Osteocyte (in vitro differentiated cells): ENCODE measurements around the gene CLEC4F. TPM values are rescaled to one million over a fixed set of nuclear protein-coding genes. Genes with fewer than 3 reads are reported as not detected.

ENCODE experiments used
- DNase-seq: peaks from one replicate; pipeline ENCODE4 v3.0.0; 2021; ENCODE audit warnings: mixed read lengths; ENCODE audit not compliant: unreplicated experiment; ENCODE audit errors: extremely low spot score
- H3K27ac Mint-ChIP-seq: one replicate; pipeline ENCODE4 v1.8.0; 2021; ENCODE audit warnings: mild to moderate bottlenecking, mixed read lengths; ENCODE audit not compliant: unreplicated experiment
- H3K27me3 Mint-ChIP-seq: one replicate; pipeline ENCODE4 v1.8.0; 2021; ENCODE audit warnings: mixed read lengths; ENCODE audit not compliant: unreplicated experiment
- H3K36me3 Mint-ChIP-seq: one replicate; pipeline ENCODE4 v1.8.0; 2021; ENCODE audit warnings: mixed read lengths; ENCODE audit not compliant: unreplicated experiment
- H3K4me1 Mint-ChIP-seq: one replicate; pipeline ENCODE4 v1.8.0; 2021; ENCODE audit warnings: mixed read lengths; ENCODE audit not compliant: unreplicated experiment
- H3K4me3 Mint-ChIP-seq: one replicate; pipeline ENCODE4 v1.8.0; 2021; ENCODE audit warnings: mild to moderate bottlenecking, moderate library complexity, mixed read lengths; ENCODE audit not compliant: unreplicated experiment
- H3K9me3 Mint-ChIP-seq: one replicate; pipeline ENCODE4 v1.8.0; 2021; ENCODE audit warnings: mixed read lengths; ENCODE audit not compliant: unreplicated experiment
- CTCF ChIP-seq: fragments of 200-600 bp; sonication (generic); IDR thresholded peaks from 2 replicates; pipeline ENCODE4 v1.5.0; 2021; ENCODE audit warnings: antibody characterized with exemption, mild to moderate bottlenecking, moderate library complexity
- total RNA-seq: library from RNA; stranded (reverse); gene quantifications from 2 replicates; pipeline ENCODE4 v1.2.1, GENCODE V29; 2021

CLEC4F gene
- total RNA-seq, 1 donor from 2014 or later, result not detected

DNA sequence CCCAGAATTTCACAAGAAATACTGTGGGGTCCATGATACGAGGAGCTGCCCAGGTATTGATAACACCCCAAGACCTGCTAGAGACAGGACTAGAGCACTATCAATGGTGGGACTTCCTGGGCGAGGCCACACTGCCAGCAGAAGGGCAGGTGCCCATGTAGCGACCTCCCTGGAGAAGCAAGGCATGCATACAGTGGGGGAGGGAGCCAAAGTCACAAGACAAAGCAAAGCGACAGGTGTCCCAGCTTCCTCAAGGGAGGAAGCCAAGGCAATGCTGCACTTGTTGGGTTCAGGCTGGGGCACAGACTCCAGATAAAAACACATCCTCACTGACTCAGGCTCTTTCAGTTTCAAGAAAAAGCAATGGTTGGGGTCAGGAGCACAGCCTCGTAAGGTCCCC lies 7.7 kb upstream of the CLEC4F start:
- DNase-seq, result no peak
- Mint-ChIP-seq H3K27ac (no peak overlapping the region), H3K9me3 (no peaks in the 10 kb centered on the region), H3K36me3 (no peaks in the 10 kb centered on the region), H3K4me3 (no peak overlapping the region), H3K4me1 (no peaks in the 10 kb centered on the region), H3K27me3 (peaks cover 17% of the 10 kb centered on the region)
- TF ChIP-seq CTCF, result no peak

- DNase-seq, result no peak
- no peaks in the 10 kb centered on the region for H3K36me3 Mint-ChIP-seq
- TF ChIP-seq CTCF, result no peak
- no peaks in the 10 kb centered on the region for H3K4me1 Mint-ChIP-seq
- no peak overlapping the region for H3K27ac Mint-ChIP-seq
- no peak overlapping the region for H3K4me3 Mint-ChIP-seq
- H3K9me3 Mint-ChIP-seq, result no peaks in the 10 kb centered on the region
- H3K27me3 Mint-ChIP-seq, result peaks cover 17% of the 10 kb centered on the region
Observed at GRCh38 chr2:70827388-70827787, 7.0 kb upstream of the CLEC4F start.

DNA sequence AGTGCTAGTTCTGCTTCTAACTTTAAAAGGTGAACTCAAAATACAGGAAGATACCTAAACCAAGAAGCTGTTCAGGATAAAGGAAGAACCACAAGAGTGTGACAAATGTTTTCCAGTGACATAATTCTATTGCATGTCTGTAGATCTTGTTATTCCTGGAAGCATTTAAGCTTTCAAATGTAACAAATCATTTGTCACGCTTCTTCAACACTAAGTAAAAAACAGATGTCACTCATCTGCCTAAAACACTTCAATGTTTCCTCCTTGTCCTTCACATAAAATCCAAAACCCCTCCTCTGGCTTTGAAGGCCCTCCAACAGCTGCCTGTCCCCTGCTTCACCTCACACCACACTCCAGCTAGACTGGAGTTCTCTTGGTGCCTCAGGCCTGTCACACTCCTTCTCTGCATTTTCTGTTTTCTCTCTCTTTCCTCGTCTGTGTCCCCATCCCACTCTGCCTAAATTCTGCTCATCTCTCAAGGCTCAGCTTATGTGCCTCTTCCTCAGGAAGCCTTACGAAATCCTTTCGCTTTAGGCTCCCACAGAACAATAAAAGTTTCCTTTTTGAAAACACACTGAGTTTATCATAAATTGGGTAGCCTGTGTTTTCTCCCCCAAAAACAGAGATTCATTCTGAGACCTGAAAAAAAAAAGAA lies 6.4 kb upstream of the CLEC4F start:
- H3K9me3 Mint-ChIP-seq, result no peaks in the 10 kb centered on the region
- H3K27me3 Mint-ChIP-seq, result peaks cover 17% of the 10 kb centered on the region
- H3K27ac Mint-ChIP-seq, result no peak overlapping the region
- H3K4me3 Mint-ChIP-seq, result no peak overlapping the region
- DNase-seq, result no peak
- no peaks in the 10 kb centered on the region for H3K4me1 Mint-ChIP-seq
- H3K36me3 Mint-ChIP-seq, result no peaks in the 10 kb centered on the region
- TF ChIP-seq CTCF, result no peak

- TF ChIP-seq CTCF, result no peak
- H3K9me3 Mint-ChIP-seq, result no peaks in the 10 kb centered on the region
- DNase-seq, result no peak
- H3K27me3 Mint-ChIP-seq, result peaks cover 20% of the 10 kb centered on the region
- no peaks in the 10 kb centered on the region for H3K4me1 Mint-ChIP-seq
- no peaks in the 10 kb centered on the region for H3K36me3 Mint-ChIP-seq
- no peak overlapping the region for H3K4me3 Mint-ChIP-seq
- no peak overlapping the region for H3K27ac Mint-ChIP-seq
Observed at GRCh38 chr2:70823249-70823648, 2.9 kb upstream of the CLEC4F start.

- no peaks in the 10 kb centered on the region for H3K36me3 Mint-ChIP-seq
- H3K27me3 Mint-ChIP-seq, result peaks cover 23% of the 10 kb centered on the region
- no peak for TF ChIP-seq CTCF
- no peak for DNase-seq
- no peak overlapping the region for H3K27ac Mint-ChIP-seq
- no peaks in the 10 kb centered on the region for H3K9me3 Mint-ChIP-seq
- no peaks in the 10 kb centered on the region for H3K4me1 Mint-ChIP-seq
- H3K4me3 Mint-ChIP-seq, result no peak overlapping the region
Observed at GRCh38 chr2:70822843-70823242, 2.4 kb upstream of the CLEC4F start.
